UCSD-AML1 (cell line): ENCODE results near the gene KLB.
"Not testable (repeated sequence)": the region's sequence is repeated elsewhere in the genome, so short reads cannot be mapped to it uniquely, and the experiment has no call there.

Source experiments
- DNase-seq: peaks from one replicate; lab custom pipeline; 2025; ENCODE audit not compliant: unreplicated experiment; lab: John Stamatoyannopoulos, UW

The KLB gene

DNA sequence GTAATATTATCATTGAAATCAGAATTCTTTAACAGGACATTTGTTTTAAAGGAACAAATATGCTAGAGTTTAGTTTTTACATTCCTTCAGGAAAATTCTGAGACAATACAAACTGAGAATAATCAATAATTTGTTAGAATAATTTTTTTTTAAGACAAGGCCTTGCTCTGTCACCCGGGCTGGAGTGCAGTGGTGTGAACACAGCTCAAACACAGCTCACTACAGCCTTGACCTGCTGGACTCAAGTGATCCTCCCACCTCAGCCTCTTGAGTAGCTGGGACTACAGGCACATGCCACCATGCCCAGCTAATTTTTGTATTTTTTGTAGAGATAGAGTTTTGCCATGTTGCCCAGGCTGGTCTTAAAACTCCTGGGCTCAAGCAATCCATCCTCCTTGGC, 18.6 kb downstream of the KLB start:
- not testable (repeated sequence) for DNase-seq

DNA sequence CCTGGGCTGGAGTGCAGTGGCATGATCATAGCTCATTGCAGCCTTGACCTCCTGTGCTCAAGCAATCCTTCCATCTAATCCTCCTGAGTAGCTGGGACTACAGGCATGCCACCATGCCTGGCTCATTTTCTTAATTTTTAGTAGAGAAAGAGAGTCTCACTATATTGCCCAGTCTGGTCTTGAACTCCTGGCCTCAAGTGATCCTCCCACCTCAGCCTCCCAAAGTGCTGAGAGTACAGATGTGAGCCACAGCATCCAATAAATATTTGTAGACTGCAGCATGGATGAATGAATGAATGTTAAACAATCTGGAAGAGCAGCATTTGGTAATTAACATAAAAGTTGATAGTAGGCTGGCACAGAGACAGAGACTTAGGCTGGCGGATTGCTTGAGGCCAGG, 20.0 kb downstream of the KLB start:
- no peak for DNase-seq

DNA sequence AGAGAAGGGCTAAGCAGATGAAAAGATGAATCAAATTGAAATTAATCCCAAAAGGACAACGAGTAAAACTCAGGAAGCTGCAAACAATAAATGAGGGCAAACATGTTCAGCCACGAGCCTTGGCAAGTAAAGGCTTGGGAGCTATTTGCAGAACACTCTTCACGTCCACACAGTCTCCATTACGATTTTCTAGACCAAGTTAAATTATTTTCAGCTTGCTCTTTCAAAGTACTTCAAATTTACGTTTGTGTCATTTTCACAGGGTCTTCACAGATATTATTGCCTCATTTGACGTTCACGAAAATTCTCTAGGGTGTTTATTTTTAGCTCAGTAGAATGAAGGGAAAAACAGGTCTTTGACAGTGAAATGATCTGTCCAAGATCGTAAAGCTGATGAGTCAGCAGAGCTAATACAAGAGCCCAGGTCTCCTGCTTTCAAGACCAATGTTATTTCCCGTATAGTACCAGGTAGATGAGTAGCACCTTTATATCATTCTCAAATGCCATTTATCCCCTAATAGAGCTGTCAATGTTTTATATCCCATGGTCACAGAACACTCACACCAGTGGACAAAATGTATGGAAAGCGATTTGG, 20.9 kb downstream of the KLB start:
- no peak for DNase-seq

DNA sequence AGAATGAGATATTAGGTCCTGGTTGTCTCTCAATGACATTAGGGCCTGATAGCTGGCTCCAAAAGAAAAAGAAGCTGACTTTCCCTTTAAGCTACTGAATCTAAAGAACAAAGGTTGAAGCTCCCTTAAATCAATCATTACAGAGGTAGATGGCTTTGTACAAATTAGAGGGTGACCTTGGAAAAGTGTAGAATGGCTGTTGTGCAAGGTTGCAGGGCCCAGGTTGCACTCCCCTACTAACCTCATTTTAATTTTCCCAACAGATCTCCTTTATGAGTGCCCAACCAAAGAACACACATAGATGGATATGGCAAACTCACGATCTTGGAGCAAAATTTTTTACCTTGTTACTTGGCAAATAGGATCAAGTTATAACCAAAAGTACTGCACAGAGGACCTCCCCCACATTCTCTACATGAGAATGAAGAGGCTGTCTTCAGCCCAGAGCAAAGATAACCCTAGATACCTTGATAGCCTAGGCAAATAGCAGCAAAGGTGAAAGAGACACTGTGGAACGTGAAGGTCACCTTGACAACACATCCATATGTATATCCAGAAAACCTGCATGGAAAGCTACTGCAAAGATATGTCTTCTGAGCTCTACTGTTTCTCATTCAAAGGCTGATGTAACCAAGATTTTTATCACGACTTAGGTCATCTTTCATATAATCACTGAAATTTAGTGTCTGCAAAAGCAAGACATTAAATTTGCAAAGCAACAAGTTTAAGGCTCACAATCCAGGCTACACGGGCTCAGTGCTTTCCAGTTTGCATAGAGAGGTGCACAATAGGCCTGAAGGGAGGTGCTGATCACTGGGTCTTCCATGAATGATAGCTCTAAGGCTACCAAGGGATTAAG, 23.0 kb downstream of the KLB start:
- no peak for DNase-seq

DNA sequence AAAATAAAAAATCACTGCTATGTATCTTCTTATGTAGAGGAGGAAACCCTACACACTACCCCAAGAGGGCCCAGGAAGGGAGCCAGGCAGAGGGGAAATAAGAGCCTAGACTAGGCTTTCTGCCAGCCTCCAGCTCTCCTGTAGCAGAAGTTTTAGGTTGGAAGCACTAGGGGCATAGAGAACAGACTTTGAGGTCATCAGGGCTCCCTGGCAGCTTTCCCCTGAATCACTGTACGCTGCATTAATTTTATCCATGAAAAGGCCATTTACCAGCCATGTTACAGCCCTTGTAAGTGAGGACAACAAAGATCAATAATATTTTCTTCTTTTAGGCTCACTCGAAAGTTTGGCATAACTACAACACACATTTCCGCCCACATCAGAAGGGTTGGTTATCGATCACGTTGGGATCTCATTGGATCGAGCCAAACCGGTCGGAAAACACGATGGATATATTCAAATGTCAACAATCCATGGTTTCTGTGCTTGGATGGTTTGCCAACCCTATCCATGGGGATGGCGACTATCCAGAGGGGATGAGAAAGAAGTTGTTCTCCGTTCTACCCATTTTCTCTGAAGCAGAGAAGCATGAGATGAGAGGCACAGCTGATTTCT, 27.3 kb downstream of the KLB start:
- no peak for DNase-seq

DNA sequence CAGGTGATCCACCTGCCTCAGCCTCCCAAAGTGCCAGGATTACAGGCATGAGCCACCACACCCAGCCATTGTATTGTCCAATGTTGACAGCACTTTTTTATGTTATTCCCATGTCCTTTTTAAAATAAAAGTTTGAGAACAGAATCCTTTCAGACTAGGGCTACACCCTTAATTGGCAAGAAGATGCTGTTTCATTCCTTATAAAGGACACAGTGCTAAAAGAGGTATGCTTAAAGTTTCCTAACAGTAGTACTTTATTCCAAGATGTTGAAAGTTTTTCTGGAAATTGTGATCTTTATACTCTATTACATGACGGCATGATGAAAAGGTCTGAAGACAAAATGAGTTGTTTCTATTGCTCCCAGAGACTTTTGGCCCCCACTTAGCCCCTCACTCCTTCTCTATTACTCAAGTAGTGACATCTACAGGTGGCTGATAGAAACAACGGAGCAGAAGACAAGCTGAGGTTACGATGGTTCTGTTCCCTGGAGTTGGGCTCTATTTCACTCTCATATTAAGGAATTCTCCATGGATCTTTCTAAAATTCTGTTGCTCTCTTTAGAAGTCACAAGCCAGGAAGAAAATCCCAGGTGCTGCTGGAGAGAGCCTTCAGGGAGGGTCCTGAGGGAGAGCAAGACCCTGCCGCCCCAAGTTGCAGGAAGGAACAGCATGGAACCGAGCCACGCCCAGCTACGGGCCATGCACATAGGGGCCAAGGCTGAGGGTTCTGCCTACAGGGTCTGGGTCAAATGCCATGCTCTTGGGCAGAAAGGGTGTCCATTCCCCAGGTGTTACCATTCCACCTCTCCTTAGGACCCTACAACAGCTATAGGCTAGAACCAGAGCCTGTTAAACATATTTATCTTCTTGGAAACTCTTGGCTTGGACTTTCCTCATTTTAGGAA, 29.2 kb downstream of the KLB start:
- no peak for DNase-seq

DNA sequence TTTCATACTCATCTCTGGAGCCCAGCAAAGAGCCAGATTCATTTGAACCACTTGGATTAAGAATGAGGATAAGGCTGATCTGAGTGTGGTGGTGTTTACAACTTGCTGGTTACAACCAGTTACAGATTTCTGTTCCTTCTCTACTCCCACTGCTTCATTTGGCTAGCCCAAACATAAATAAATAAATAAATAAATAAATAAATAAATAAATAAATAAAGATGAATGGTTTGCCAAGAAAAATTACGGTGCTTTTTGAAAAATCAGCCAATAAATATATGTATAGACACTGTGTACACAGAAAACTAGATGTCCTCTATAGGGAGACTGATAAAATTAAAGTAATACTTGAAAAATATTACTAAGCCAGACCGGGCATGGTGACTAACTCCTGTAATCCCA, 34.9 kb downstream of the KLB start:
- DNase-seq: no peak

DNA sequence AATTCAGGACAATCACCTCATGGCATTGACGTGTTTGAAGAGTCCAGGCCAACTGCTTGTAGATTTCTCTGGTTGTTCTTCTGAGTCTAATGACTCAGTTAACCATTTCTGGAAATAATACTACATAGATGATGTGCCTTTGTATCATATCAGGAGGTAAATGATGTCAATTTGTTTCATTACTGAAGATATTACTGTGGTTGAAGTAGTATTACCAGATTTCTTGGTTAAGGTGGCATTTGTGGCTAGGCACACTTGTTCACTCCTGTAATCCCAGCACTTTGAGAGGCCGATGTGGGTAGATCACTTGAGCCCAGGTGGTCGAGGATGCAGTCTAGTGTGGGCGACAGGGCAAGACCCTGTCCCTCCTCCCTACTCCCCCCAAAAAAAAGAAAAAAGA, 36.3 kb downstream of the KLB start:
- DNase-seq: no peak

DNA sequence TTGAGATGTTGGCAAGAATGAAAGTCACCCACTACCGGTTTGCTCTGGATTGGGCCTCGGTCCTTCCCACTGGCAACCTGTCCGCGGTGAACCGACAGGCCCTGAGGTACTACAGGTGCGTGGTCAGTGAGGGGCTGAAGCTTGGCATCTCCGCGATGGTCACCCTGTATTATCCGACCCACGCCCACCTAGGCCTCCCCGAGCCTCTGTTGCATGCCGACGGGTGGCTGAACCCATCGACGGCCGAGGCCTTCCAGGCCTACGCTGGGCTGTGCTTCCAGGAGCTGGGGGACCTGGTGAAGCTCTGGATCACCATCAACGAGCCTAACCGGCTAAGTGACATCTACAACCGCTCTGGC, 39.7 kb downstream of the KLB start:
- DNase-seq: no peak

DNA sequence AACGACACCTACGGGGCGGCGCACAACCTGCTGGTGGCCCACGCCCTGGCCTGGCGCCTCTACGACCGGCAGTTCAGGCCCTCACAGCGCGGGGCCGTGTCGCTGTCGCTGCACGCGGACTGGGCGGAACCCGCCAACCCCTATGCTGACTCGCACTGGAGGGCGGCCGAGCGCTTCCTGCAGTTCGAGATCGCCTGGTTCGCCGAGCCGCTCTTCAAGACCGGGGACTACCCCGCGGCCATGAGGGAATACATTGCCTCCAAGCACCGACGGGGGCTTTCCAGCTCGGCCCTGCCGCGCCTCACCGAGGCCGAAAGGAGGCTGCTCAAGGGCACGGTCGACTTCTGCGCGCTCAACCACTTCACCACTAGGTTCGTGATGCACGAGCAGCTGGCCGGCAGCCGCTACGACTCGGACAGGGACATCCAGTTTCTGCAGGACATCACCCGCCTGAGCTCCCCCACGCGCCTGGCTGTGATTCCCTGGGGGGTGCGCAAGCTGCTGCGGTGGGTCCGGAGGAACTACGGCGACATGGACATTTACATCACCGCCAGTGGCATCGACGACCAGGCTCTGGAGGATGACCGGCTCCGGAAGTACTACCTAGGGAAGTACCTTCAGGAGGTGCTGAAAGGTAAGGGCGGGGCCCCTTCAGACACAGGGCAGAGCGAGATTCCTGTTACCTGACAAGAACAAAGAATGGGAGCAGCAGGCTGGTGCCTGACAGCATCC, 40.3 kb downstream of the KLB start:
- DNase-seq: no peak

DNA sequence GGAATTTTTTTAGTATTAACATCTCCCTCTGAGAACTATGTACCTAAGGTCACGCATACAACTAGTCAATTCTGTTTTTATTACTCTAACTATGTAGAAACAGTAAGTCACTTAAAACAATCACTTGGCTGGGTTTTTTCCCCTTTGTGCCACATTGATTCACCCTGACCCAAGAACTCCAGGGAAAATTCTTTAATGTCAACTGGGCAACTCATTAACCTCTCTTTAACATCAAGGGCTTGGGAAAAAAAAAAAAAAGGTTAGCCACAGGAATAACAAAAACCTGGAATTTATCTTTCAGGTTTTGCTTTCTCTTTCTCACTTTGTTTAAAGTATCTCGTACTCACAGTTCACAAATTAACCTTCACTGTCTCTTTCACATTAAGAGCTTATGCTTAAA, 43.9 kb downstream of the KLB start:
- no peak for DNase-seq

DNA sequence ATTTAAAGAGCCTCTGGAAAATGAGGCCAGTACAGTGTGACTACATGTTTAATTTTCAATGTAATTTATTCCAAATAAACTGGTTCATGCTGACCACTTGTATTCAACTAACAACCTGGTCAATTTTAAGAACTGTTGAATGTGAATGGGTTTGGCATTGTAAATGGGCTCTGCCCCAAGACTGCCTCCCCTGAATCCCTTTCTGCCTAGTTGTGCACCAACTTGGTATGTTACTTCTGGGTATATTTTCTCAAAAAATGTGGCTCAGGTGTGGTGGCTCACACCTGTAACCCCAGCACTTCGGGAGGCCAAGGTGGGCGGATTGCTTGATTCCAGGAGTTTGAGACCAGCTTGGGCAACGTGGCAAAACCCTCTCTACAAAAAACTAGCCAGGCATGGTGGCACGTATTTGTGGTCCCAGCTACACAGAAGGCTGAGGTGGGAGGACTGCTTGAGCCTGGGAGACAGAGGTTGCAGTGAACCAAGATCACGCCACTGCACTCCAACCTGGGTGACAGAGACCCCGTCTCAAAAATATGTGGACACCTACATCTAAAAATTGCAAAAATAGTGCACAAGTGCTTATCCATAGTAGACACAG, 44.8 kb downstream of the KLB start:
- DNase-seq: no peak

DNA sequence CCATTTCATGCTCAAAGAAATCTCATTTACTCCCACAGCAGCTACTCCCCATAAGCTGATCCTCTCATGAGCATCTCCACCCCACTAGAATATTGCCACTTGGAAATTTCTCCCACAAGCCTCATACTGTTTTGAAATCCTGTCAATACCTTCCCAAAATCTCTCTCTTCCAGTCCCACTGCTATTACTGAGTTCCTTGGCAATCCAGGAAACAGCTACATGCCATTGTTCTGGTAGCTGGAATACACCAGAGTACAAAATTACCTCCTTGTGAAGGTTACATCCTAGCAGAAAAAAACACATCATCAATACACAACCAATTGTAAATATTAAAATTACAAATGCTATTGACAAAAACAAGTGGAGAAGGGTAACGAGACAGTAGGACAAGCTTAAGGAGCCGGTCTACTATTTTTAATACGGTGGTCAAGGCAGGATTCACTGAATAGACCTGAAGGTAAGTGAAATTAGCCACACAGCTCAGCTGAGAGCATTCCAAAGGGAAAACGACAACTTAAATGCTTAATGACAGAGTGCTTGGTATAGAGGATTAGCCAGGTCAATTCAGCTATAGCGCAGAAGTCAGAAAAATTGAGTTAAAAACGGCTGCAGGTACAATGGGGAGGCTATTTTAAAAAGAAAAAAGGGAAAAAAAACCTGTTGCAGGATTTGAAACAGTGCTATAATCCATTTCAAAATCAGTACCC, 45.6 kb downstream of the KLB start:
- DNase-seq: no peak

DNA sequence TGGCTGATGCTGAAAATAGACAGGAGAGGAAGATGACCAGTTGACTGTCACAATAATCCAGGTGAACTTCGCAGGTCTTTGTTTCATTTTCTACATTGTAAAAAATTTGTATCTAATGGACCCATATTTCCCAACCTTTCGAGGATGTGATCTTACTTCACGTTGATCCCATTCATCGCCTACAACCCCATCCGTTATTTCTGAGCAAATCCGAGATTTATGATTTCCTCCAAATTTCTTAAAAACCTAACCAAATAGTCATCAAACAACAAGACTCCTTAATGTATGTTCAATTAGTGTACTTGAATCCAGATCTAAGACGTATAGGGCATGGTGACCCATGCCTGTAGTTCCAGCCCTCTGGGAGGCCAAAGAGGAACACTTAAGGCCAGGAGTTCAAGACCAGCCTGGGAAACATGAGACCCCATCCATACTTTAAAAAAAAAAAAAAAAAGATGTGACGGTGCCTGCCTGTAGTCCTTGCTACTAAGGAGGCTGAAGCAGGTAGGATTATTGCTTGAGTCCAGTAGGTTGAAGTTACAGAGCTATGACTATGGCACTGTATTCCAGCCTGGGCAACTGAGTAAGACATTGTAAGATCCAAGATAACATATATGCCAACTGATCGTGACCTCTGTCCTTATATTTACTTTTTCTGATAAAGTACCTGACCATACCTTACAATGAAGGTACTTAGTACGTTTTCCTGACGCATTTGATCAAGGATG, 46.3 kb downstream of the KLB start:
- no peak for DNase-seq

DNA sequence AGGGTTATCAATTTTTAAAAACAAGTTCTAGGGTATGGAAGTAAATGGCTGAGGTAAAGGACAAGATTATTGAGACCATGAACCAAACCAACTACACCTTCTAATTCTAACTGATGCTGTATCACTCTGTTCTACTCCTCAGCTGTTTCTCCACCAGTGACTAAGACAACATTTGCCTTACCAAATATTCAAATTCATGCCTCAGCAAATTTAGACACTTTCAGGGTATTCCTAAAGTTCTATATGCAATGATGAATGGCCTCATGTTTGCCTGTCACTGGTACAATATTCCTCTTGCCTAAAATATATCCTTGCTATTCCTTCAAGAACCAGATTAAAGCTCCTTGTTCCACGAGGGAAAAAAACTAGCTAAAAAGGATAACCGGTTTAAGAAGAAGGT, 47.0 kb downstream of the KLB start:
- no peak for DNase-seq

DNA sequence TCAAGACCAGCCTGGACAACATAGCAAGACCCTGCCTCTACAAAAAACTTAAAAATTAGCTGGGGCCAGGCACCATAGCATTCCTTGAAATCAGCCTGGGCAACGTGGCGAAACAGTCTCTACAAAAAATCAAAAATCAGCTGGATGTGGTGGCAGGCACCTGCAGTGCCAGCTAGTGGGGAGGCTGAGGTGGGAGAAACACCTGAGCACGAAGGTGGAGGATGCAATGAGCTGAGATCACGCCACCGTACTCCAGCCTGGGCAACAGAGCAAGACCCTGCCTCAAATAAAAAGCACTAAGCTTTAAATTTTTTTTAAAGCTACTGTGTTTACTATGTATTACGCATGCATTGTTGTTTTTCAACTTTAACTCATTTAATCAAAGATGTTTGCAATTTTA, 48.8 kb downstream of the KLB start:
- DNase-seq: no peak

DNA sequence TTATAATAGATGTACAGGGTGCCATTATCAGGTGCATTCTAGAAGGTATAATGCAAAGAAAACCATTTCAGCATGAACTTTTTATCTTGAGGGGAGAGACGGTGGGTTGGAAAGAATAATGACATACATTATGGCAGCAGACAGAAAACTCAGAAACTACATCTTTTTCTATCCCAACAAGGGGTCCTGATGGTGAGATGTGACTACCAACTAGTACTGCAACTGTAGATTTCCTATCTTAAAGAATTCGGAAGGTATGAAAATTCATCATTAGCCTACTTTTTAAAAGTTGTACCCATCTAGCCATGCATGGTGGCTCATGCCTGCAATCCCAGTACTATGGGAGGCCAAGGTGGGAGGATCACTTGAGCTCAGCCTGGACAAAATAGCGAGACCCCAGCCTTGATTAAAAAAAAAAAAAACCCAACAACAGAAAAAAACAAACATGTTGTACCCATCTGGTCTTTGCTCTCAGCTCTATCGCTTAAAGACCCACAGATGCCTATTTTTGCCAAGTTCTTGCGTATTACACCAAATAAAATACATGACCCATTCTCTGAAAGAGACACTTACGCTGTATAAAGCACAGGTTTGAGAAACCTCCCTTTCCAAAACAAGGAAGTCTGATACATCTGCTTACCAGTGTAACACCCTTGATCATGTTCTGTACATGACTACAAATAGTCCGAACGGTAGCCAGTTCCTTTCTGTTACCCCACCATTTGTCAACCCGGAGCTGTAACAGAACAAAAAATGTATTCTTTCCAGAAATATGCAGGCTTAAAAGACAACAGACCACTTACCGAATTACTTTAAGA, 50.4 kb downstream of the KLB start:
- DNase-seq: no peak

DNA sequence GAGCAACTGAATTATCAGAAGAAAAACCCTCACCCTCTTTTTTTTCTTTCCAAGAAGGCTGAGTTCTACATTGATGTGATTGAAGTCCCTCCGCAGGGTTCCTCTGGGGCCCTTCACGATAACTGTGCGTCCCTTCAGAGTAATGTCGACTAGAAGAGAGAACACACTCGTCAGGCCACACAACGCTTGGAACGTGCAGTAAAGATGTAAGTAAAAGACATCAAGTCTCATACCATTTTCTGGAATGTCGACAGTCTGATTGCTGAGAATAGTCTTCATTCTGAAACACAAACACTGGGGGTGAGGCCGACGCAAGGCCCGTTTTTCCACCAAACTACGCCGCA, 51.4 kb downstream of the KLB start:
- DNase-seq: not testable (repeated sequence)
